Loucy (cell line): ENCODE results near the gene TDRD10.

Experiments used
- CTCF ChIP-seq: fragments of 200-600 bp; sonication (generic); conservative IDR thresholded peaks from 2 replicates; pipeline ENCODE4 v1.5.1; 2014; ENCODE audit warnings: mild to moderate bottlenecking, antibody characterized with exemption, low read length
- EZH2phosphoT487 ChIP-seq: fragments of 200-600 bp; IDR thresholded peaks from 2 replicates; pipeline ENCODE4 v1.6.1; 2018; ENCODE audit warnings: antibody characterized with exemption, mild to moderate bottlenecking, moderate library complexity, borderline replicate concordance

DNA sequence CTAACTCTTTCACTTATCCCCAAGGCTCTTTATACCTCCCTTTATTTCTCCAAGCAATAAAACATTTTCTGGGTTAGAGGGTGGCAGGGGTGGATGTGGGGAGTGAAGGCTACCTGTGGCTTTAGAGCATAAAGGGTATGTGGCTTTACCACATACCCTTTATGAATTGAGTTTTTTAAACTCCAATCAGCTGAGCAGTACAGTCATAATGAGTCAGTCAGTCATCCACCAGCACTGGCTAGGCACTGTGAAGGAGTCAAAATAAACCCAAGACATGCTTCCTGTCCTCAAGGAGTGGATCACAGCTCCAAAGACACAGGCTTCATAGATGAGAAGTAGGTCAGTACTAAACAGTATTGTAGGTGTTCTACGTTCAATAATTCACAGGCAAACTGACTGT is 2.6 kb upstream of the TDRD10 start:
- TF ChIP-seq CTCF, result no peak
- TF ChIP-seq EZH2phosphoT487, result no peak
